SK-N-SH (cell line): Measurements from ENCODE around the gene RFX3. TPM values are rescaled to one million over a fixed set of nuclear protein-coding genes. Genes with fewer than 3 reads are reported as not detected.

Experiments
- CTCF ChIP-seq: fragments of 200-600 bp; sonication (generic); IDR thresholded peaks from 2 replicates; pipeline ENCODE4 v1.6.1; 2017; ENCODE audit warnings: antibody characterized with exemption, mild to moderate bottlenecking, moderate library complexity
- ELF1 ChIP-seq: IDR thresholded peaks from 2 replicates; pipeline ENCODE4 v1.4.0; 2012
- EP300 ChIP-seq, 2 experiments: IDR thresholded peaks; 2 replicates each; pipeline versions ENCODE4 v1.4.0 to v1.6.1; 2012; ENCODE audit warnings: borderline replicate concordance in 1 of 2, low read depth in 1 of 2, low read length in 1 of 2
- EZH2phosphoT487 ChIP-seq: fragments of 200-600 bp; sonication (generic); IDR thresholded peaks from 2 replicates; pipeline ENCODE4 v1.6.1; 2017; ENCODE audit warnings: low read depth, mixed run types, mild to moderate bottlenecking, antibody characterized with exemption, moderate library complexity, borderline replicate concordance
- FOXJ3 ChIP-seq: sonication (generic); formaldehyde crosslinking; IDR thresholded peaks from 2 replicates; pipeline ENCODE4 v1.5.1; 2020; ENCODE audit warnings: mild to moderate bottlenecking, missing genetic modification reagents
- GATA2 ChIP-seq: sonication (generic); formaldehyde crosslinking; IDR thresholded peaks from 2 replicates; pipeline ENCODE4 v1.5.0; 2020; ENCODE audit warnings: mild to moderate bottlenecking, missing genetic modification reagents
- MAX ChIP-seq: IDR thresholded peaks from 2 replicates; pipeline ENCODE4 v1.4.0; 2012; ENCODE audit warnings: low read depth
- MXI1 ChIP-seq: IDR thresholded peaks from 2 replicates; pipeline ENCODE4 v1.6.1; 2012; ENCODE audit warnings: mild to moderate bottlenecking, low read depth, low read length, improper control_type of control experiment
- POLR2AphosphoS5 ChIP-seq: IDR thresholded peaks from 2 replicates; pipeline ENCODE4 v1.6.1; 2012; ENCODE audit warnings: low read depth, low read length
- REST ChIP-seq: IDR thresholded peaks from 2 replicates; pipeline ENCODE4 v1.6.1; 2012; ENCODE audit warnings: mild to moderate bottlenecking, low read depth, low read length, moderate library complexity
- RFX5 ChIP-seq: IDR thresholded peaks from 2 replicates; pipeline ENCODE4 v1.6.1; 2012; ENCODE audit warnings: mild to moderate bottlenecking, improper control_type of control experiment, low read length
- SIN3A ChIP-seq: IDR thresholded peaks from 2 replicates; pipeline ENCODE4 v1.6.1; 2012; ENCODE audit warnings: low read depth, mild to moderate bottlenecking, low read length, moderate library complexity, borderline replicate concordance
- SMC3 ChIP-seq: IDR thresholded peaks from 2 replicates; pipeline ENCODE4 v1.6.1; 2012; ENCODE audit warnings: low read depth, low read length, improper control_type of control experiment
- TAF1 ChIP-seq: IDR thresholded peaks from 2 replicates; pipeline ENCODE4 v1.6.1; 2012; ENCODE audit warnings: low read depth, mild to moderate bottlenecking, low read length, moderate library complexity, borderline replicate concordance
- TEAD4 ChIP-seq: IDR thresholded peaks from 2 replicates; pipeline ENCODE4 v1.4.0; 2012; ENCODE audit warnings: mild to moderate bottlenecking, borderline replicate concordance; ENCODE audit not compliant: insufficient read depth
- USF1 ChIP-seq: IDR thresholded peaks from 2 replicates; pipeline ENCODE4 v1.4.0; 2012; ENCODE audit warnings: low read depth, borderline replicate concordance
- YY1 ChIP-seq: IDR thresholded peaks from 2 replicates; pipeline ENCODE4 v1.4.0; 2012; ENCODE audit warnings: low read depth, mild to moderate bottlenecking
- ZBTB33 ChIP-seq: IDR thresholded peaks from 2 replicates; pipeline ENCODE4 v1.4.0; 2012; ENCODE audit warnings: low read depth, borderline replicate concordance
- polyA plus RNA-seq, 3 experiments: library from polyadenylated mRNA; depleted of rRNA; stranded (reverse); fragments of >200 nt; gene quantifications; 2 replicates each; pipeline ENCODE4 v1.2.3, GENCODE V29; 2012

Gene RFX3
- polyA plus RNA-seq, 1 of the 3 experiments (the other 2 are of a cell fraction) = 1.7 TPM

- TF ChIP-seq SIN3A (no peak), MXI1 (no peak; the same call in none of the 2 replicates), MAX (peak; percentile 88), USF1 (no peak), ELF1 (peak; percentile 50; the same call in 1 of the 2 replicates), EZH2phosphoT487 (no peak), POLR2AphosphoS5 (peak; percentile 94), CTCF (no peak; the same call in 1 of the 2 replicates), EP300 (IDR thresholded peaks at IDR 0.05; ENCODE audit: borderline replicate concordance in 1 of 2, low read depth in 1 of 2, low read length in 1 of 2) (no peak; a peak in 1 of 4 replicates), YY1 (peak; percentile 93), FOXJ3 (CRISPR knock-in tag) (no peak), GATA2 (CRISPR knock-in tag) (no peak; the same call in 1 of the 2 replicates), ZBTB33 (no peak), RFX5 (no peak), TAF1 (peak; percentile 87), REST (no peak; the same call in 1 of the 2 replicates), SMC3 (no peak), TEAD4 (0 out of 2 replicates have a peak, but pooled peaks have one; percentile 57)
Observed at GRCh38 chr9:3526165-3526996, 580 bp upstream of the RFX3 start (continued).
